ENCODE results near the gene SLC44A5. TPM values are rescaled to one million over a fixed set of nuclear protein-coding genes. Genes with fewer than 3 reads are reported as not detected.

SLC44A5 gene
- total RNA-seq, 1 experiment from 2014 or later: 0.80 TPM

- TF ChIP-seq EZH2 (IDR thresholded peaks at IDR 0.05; ENCODE audit: borderline replicate concordance, low read depth, low read length, poor library complexity, severe bottlenecking) (no peak), CTCF (conservative IDR thresholded peaks at IDR 0.05; ENCODE audit: low read depth, low read length) (no peak)
- CTCF ChIA-PET: no interaction called here
- intact Hi-C loops (cut with micrococcal nuclease; ENCODE audit: unreplicated experiment): no loop called here
- Histone ChIP-seq H3K27me3 (replicated peaks; ENCODE audit: insufficient read depth, low read depth, low read length, poor library complexity) (no peaks in the 10 kb centered on the region), H3K4me1 (ENCODE audit: insufficient read depth, low read length, poor library complexity, severe bottlenecking) (no peaks in the 10 kb centered on the region), H3K9me3 (ENCODE audit: low read depth, low read length, poor library complexity, severe bottlenecking) (no peaks in the 10 kb centered on the region), H3K27ac (ENCODE audit: low read depth, low read length, poor library complexity, severe bottlenecking) (no peak overlapping the region), H3K36me3 (ENCODE audit: insufficient read depth, low read length, poor library complexity, severe bottlenecking) (no peaks in the 10 kb centered on the region), H3K4me3 (ENCODE audit: low read depth, low read length, poor library complexity, severe bottlenecking) (no peak overlapping the region)
- no TSS peak for BruUV-seq (replicated peaks)
- POLR2A ChIA-PET (ENCODE audit: low non-redundant PET): no interaction called here
- DNase-seq (ENCODE audit: low spot score): no peak
Observed at GRCh38 chr1:75275631-75276030, 335.3 kb downstream of the SLC44A5 start.

DNA sequence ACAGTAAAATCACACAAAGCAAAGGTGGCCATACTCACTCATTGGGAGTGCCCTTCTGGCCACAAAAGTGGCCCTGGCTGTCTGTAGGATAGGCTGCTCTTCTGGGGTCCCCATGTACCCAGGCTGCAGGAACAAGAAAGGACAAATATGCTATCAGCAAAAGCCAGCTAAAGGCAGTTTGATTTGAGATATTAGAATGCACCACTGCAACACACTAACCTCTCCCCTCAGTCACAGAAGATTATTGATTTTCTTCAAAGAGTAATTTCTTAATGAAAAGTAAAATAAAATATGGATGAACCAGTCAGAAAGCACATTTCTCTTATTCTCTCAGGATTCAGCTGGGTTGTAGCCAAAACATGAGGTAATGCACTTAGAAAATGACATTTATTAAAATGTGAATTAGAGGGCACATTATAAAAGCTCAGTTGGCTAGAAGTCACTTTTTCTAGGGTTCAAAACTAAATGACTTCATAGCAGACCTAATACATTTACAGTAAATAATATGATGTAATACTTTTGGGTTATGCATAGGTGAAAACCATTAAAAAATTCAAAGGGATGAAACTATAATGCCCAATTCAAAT is 335.9 kb downstream of the SLC44A5 start:
- POLR2A ChIA-PET (ENCODE audit: low non-redundant PET): no interaction called here
- H3K27ac ChIP-seq (ENCODE audit: low read depth, low read length, poor library complexity, severe bottlenecking): no peak overlapping the region
- H3K4me3 ChIP-seq (ENCODE audit: low read depth, low read length, poor library complexity, severe bottlenecking): no peak overlapping the region
- no peak for TF ChIP-seq EZH2 (IDR thresholded peaks at IDR 0.05; ENCODE audit: borderline replicate concordance, low read depth, low read length, poor library complexity, severe bottlenecking)
- no peaks in the 10 kb centered on the region for H3K4me1 ChIP-seq (ENCODE audit: insufficient read depth, low read length, poor library complexity, severe bottlenecking)
- H3K27me3 ChIP-seq (replicated peaks; ENCODE audit: insufficient read depth, low read depth, low read length, poor library complexity): no peaks in the 10 kb centered on the region
- DNase-seq (ENCODE audit: low spot score): no peak
- BruUV-seq (replicated peaks): no TSS peak
- H3K36me3 ChIP-seq (ENCODE audit: insufficient read depth, low read length, poor library complexity, severe bottlenecking): no peaks in the 10 kb centered on the region
- CTCF ChIA-PET: no interaction called here
- intact Hi-C loops (cut with micrococcal nuclease; ENCODE audit: unreplicated experiment): no loop called here
- H3K9me3 ChIP-seq (ENCODE audit: low read depth, low read length, poor library complexity, severe bottlenecking): no peaks in the 10 kb centered on the region

DNA sequence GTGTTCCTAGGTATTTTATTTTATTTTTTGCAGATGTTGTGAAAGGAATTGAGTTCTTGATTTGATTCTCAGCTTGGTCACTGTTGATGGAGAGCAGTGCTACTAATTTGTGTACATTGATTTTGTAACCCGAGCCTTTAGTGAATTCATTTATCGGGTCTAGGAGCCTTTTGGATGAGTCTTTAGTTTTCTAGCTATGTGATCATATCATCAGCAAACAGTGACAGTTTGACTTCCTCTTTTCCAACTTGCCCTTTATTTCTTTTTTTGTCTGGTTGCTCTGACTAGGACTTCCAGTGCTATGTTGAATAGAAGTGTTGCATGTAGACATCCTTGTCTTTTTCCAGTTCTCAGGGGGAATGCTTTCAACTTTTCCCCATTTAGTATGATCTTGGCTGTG is 337.8 kb downstream of the SLC44A5 start:
- ChIA-PET CTCF (no interaction called here), POLR2A (ENCODE audit: low non-redundant PET) (no interaction called here)
- no peaks in the 10 kb centered on the region for H3K9me3 ChIP-seq (ENCODE audit: low read depth, low read length, poor library complexity, severe bottlenecking)
- H3K36me3 ChIP-seq (ENCODE audit: insufficient read depth, low read length, poor library complexity, severe bottlenecking): no peaks in the 10 kb centered on the region
- H3K4me1 ChIP-seq (ENCODE audit: insufficient read depth, low read length, poor library complexity, severe bottlenecking): no peaks in the 10 kb centered on the region
- no peak for DNase-seq (ENCODE audit: low spot score)
- BruUV-seq (replicated peaks): no TSS peak
- TF ChIP-seq CTCF (conservative IDR thresholded peaks at IDR 0.05; ENCODE audit: low read depth, low read length) (no peak), EZH2 (IDR thresholded peaks at IDR 0.05; ENCODE audit: borderline replicate concordance, low read depth, low read length, poor library complexity, severe bottlenecking) (no peak)
- intact Hi-C loops (cut with micrococcal nuclease; ENCODE audit: unreplicated experiment): no loop called here
- H3K4me3 ChIP-seq (ENCODE audit: low read depth, low read length, poor library complexity, severe bottlenecking): no peak overlapping the region
- no peaks in the 10 kb centered on the region for H3K27me3 ChIP-seq (replicated peaks; ENCODE audit: insufficient read depth, low read depth, low read length, poor library complexity)
- H3K27ac ChIP-seq (ENCODE audit: low read depth, low read length, poor library complexity, severe bottlenecking): no peak overlapping the region

- Histone ChIP-seq H3K27ac (ENCODE audit: low read depth, low read length, poor library complexity, severe bottlenecking) (no peak overlapping the region), H3K27me3 (replicated peaks; ENCODE audit: insufficient read depth, low read depth, low read length, poor library complexity) (no peaks in the 10 kb centered on the region), H3K4me3 (ENCODE audit: low read depth, low read length, poor library complexity, severe bottlenecking) (no peak overlapping the region), H3K4me1 (ENCODE audit: insufficient read depth, low read length, poor library complexity, severe bottlenecking) (no peaks in the 10 kb centered on the region), H3K36me3 (ENCODE audit: insufficient read depth, low read length, poor library complexity, severe bottlenecking) (no peaks in the 10 kb centered on the region), H3K9me3 (ENCODE audit: low read depth, low read length, poor library complexity, severe bottlenecking) (no peaks in the 10 kb centered on the region)
- peak; percentile 61 for DNase-seq (ENCODE audit: low spot score)
- CTCF ChIA-PET: interaction anchor here (1.0 to 1.1 kb wide), 2 partner anchors 349 to 366 kb away, joined by 5 to 6 read pairs; no protein-coding TSS in a partner anchor
- POLR2A ChIA-PET (ENCODE audit: low non-redundant PET): no interaction called here
- intact Hi-C loops (cut with micrococcal nuclease; ENCODE audit: unreplicated experiment): loop anchor here (5.0 to 10.0 kb wide), 2 partner anchors 157 to 449 kb away; no protein-coding TSS in a partner anchor
- BruUV-seq (replicated peaks): no TSS peak
- TF ChIP-seq CTCF (conservative IDR thresholded peaks at IDR 0.05; ENCODE audit: low read depth, low read length): peak; percentile 71
- TF ChIP-seq EZH2 (IDR thresholded peaks at IDR 0.05; ENCODE audit: borderline replicate concordance, low read depth, low read length, poor library complexity, severe bottlenecking): no peak
Observed at GRCh38 chr1:75265792-75266191, 345.1 kb downstream of the SLC44A5 start.
